ENCODE measurements around the gene FGF8.
"Not testable (repeated sequence)": the region's sequence is repeated elsewhere in the genome, so short reads cannot be mapped to it uniquely, and the experiment has no call there.

FGF8 gene

GRCh38 chr10:101789686-101790085 is 13.8 kb upstream of the FGF8 start:
- H3K4me3 ChIP-seq (ENCODE audit: low read depth, low read length) = no peak overlapping the region
- TF ChIP-seq CTCF (IDR thresholded peaks at IDR 0.05; ENCODE audit: borderline replicate concordance, insufficient read depth, low read depth, low read length) = no peak

- H3K4me3 ChIP-seq (ENCODE audit: low read depth, low read length) = not testable (repeated sequence)
Observed at GRCh38 chr10:101789231-101789630, 13.3 kb upstream of the FGF8 start.

- H3K4me3 ChIP-seq (ENCODE audit: low read depth, low read length) = no peak overlapping the region
- TF ChIP-seq CTCF (IDR thresholded peaks at IDR 0.05; ENCODE audit: borderline replicate concordance, insufficient read depth, low read depth, low read length) = no peak
Observed at GRCh38 chr10:101785801-101786200, 9.9 kb upstream of the FGF8 start.

GRCh38 chr10:101784558-101784957 is 8.6 kb upstream of the FGF8 start:
- TF ChIP-seq CTCF (IDR thresholded peaks at IDR 0.05; ENCODE audit: borderline replicate concordance, insufficient read depth, low read depth, low read length) = no peak
- H3K4me3 ChIP-seq (ENCODE audit: low read depth, low read length) = no peak overlapping the region

- H3K4me3 ChIP-seq (ENCODE audit: low read depth, low read length) = no peak overlapping the region
- no peak for TF ChIP-seq CTCF (IDR thresholded peaks at IDR 0.05; ENCODE audit: borderline replicate concordance, insufficient read depth, low read depth, low read length)
Observed at GRCh38 chr10:101783736-101784118, 7.8 kb upstream of the FGF8 start.

- no peak for TF ChIP-seq CTCF (IDR thresholded peaks at IDR 0.05; ENCODE audit: borderline replicate concordance, insufficient read depth, low read depth, low read length)
- peak within 1 kb of the TSS; percentile 91 for H3K4me3 ChIP-seq (ENCODE audit: low read depth, low read length)
Observed at GRCh38 chr10:101782811-101783735, 7.2 kb upstream of the FGF8 start, which contains the start of gene NPM3. TSS of gene NPM3 (minus strand) at chr10:101783446. CDS start at chr10:101783390, 56 bp downstream.

- peak overlapping the region; percentile 91 for H3K4me3 ChIP-seq (ENCODE audit: low read depth, low read length)
- no peak for TF ChIP-seq CTCF (IDR thresholded peaks at IDR 0.05; ENCODE audit: borderline replicate concordance, insufficient read depth, low read depth, low read length)
Observed at GRCh38 chr10:101781984-101782810, 6.3 kb upstream of the FGF8 start.

All from GM12875 (cell line).